Measurements from ENCODE around the gene CCNK.

CCNK gene

DNA sequence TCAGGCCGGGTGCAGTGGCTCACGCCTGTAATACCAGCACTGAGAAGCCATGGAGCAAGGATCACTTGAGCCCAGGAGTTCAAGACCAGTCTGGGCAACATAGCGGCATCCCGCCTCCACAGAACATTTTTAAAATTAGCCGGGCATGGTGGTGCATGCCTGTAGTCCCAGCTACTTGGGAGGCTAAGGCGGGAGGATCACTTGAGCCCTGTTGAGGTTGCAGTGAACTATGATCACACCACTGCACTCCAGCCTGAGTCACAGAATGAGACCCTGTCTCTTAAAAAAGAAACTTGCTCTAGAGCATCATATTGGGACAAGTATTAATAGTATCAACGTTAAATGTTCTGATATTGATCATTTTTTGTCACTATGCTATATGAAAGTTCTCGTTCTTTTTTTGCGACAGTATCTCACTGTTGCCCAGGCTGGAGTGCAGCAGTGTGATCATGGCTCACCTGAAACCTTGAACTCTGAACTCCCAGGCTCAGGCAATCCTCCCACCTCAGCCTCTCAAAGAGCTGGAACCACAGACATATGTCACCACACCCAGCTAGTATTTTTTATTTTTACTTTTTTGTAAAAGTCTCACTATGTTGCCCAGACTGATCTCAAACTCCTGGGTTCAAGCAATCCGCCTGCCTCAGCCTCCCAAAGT is 75.1 kb downstream of the CCNK start:
- no peak for DNase-seq

DNA sequence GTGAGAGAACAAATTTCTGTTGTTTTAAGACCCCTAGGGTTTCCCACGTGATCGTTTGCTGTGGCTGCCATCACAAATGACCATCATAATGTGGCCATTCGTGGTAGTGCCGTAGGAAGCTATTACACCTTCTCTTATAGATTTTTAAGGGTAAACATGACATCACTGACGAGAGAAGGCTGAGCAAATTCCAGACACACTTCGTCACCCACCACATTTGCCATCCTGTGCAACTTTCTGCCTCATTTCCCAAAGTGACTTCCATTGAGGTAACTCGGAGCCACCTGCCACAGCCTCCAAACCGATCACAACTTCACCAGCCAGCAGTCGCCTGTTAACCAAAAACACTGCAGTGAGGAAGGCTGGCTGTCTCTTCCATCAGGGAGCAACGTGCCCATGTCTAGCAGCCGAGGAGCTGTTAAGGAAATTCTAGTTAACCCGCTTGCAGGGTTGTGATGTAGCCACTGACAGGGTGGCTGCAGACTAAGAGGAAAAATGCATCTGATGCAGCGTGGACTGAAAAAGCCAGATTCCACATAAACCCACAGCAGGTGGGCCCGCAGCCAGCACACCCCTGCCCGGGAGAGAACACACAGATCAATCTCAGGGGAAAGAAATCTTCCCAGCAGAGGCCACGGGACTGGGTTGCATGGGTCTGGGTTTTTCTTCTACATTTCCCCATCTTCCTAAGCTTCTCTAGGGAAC is 78.2 kb downstream of the CCNK start:
- no peak for DNase-seq

DNA sequence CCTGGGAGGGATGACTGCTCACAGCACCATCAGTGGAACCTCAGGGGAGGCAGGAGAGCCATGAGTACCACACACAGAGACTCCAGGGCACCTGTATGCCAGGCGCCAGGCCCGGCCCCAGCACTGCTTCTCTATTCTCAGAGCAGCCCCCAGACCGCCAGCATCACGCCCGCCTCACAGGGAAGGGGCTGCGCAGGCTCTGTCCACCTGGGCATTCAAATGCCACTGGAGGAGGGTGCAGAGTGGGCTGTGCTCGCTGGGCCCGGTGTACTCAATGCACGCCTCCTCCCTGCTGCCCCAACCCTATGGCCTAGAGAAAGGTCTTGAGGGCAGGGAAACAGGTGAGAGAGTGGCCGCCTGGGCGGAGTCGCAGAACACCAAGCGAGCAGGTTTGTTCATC is 79.2 kb downstream of the CCNK start:
- DNase-seq, result no peak

DNA sequence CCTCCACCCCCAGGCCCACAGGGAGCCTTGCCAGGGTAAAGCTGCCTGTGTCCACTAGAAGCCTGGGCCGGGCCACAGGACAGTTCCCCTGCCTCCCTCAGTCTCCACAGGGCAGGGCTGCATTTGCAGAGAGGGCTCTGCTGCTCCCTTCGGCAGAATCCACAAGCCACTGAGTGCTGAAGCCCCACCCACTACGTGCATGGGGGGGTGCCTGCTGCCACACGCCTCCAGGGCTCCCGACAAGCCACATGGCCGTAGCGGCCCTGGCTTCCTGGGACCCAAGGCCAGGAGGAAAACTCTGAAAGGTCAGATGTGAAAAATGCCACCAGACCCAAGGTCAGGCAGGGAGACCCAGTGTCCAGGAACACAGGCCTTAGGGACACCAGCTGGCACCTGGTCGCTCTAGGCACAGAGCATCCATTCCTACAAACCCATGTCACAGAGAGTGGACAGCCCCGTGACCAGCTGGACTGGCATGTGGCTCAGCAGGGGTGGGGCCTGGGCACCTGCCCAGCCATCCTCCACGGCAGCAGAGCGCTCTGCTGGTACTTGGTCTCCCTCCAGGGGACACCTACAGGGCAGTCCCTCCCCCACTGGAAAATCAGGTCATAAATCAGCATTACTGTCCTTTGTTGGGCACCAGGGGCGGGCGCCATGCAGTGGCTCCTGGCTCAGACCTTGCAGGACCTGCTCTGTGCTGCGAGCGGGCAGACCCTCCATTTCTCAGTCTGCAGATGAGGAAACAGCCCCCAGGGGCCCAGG is 79.9 kb downstream of the CCNK start:
- DNase-seq, result peak; percentile 70

DNA sequence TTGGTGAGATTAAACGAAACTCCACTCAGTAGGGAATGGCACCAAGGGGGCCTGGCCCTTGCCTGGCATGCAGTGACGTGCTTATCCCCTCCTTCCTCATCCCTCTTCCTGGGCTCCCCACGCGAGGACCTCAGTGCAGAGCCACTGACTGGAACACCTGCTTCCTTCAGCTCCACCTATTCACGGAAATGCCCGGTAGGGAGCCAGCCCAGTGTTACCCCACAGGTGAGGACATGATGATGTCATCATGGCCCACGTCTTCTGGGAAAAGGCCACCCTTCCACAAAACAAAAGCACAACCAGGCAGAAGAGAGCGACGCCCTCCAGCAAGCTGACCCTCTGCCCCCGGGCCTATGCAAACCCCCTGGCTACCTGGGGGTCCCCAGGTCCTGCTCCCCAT is 80.7 kb downstream of the CCNK start:
- DNase-seq, result peak; percentile 49

Data from NCI-H345 (cell line).